Activated CD4-positive, alpha-beta memory T cell treated with anti-CD3 and anti-CD28 coated beads for 36 hours (primary cell): ENCODE measurements around the gene CA10. TPM values are rescaled to one million over a fixed set of nuclear protein-coding genes. Genes with fewer than 3 reads are reported as not detected.

Experiments used
- CTCF ChIA-PET: fragments of 350-600 bp; sonication (Branson Sonifier 250); formaldehyde crosslinking; loops from one replicate; lab custom pipeline; 2021; ENCODE audit warnings: antibody characterized with exemption, inconsistent platforms; lab: Charles Lee
- POLR2A ChIA-PET: fragments of 350-600 bp; sonication (Branson Sonifier 250); formaldehyde crosslinking; loops from one replicate; lab custom pipeline; 2021; ENCODE audit warnings: antibody characterized with exemption; lab: Charles Lee
- DNase-seq: peaks from one replicate; pipeline ENCODE4 v3.0.0-alpha.2; 2020
- H3K27ac Mint-ChIP-seq: one replicate; pipeline ENCODE4 v1.8.0; 2021; ENCODE audit warnings: mixed read lengths
- H3K27me3 Mint-ChIP-seq: one replicate; pipeline ENCODE4 v1.8.0; 2021; ENCODE audit warnings: mixed read lengths
- H3K36me3 Mint-ChIP-seq: one replicate; pipeline ENCODE4 v1.8.0; 2021; ENCODE audit warnings: mixed read lengths
- H3K4me1 Mint-ChIP-seq: one replicate; pipeline ENCODE4 v1.8.0; 2021; ENCODE audit warnings: low read depth, mixed read lengths
- H3K4me3 Mint-ChIP-seq: one replicate; pipeline ENCODE4 v1.8.0; 2021; ENCODE audit warnings: mild to moderate bottlenecking, mixed read lengths
- H3K9me3 Mint-ChIP-seq: one replicate; pipeline ENCODE4 v1.8.0; 2021; ENCODE audit warnings: mixed read lengths
- intact Hi-C: fragments of 100-400 bp; cut with micrococcal nuclease; formaldehyde crosslinking; loops from one replicate; pipeline ENCODE4 v1.15.1; 2023
- total RNA-seq, 2 experiments: library from RNA; stranded (reverse); gene quantifications; one replicate each; pipeline ENCODE4 v1.2.3, GENCODE V29; 2021

The CA10 gene
- total RNA-seq, 2 experiments from 2014 or later, result not detected

- H3K27me3 Mint-ChIP-seq, result peaks cover 3% of the 10 kb centered on the region
- no peak overlapping the region for H3K4me3 Mint-ChIP-seq
- no peak for DNase-seq
- CTCF ChIA-PET, result no interaction called here
- no peak overlapping the region for H3K27ac Mint-ChIP-seq
- H3K9me3 Mint-ChIP-seq, result no peaks in the 10 kb centered on the region
- H3K36me3 Mint-ChIP-seq, result no peaks in the 10 kb centered on the region
- POLR2A ChIA-PET, result no interaction called here
- intact Hi-C loops, result no loop called here
- peaks cover 7% of the 10 kb centered on the region for H3K4me1 Mint-ChIP-seq
Observed at GRCh38 chr17:51799240-51799639, 359.3 kb downstream of the CA10 start.

- POLR2A ChIA-PET, result no interaction called here
- Mint-ChIP-seq H3K9me3 (no peaks in the 10 kb centered on the region), H3K27me3 (peaks cover 7% of the 10 kb centered on the region), H3K27ac (no peak overlapping the region), H3K4me3 (no peak overlapping the region), H3K4me1 (peaks cover 6% of the 10 kb centered on the region), H3K36me3 (no peaks in the 10 kb centered on the region)
- CTCF ChIA-PET, result no interaction called here
- intact Hi-C loops, result no loop called here
- no peak for DNase-seq
Observed at GRCh38 chr17:51797150-51797549, 361.4 kb downstream of the CA10 start.

- POLR2A ChIA-PET, result no interaction called here
- no peaks in the 10 kb centered on the region for H3K9me3 Mint-ChIP-seq
Observed at GRCh38 chr17:51796026-51796425, 362.5 kb downstream of the CA10 start.

DNA sequence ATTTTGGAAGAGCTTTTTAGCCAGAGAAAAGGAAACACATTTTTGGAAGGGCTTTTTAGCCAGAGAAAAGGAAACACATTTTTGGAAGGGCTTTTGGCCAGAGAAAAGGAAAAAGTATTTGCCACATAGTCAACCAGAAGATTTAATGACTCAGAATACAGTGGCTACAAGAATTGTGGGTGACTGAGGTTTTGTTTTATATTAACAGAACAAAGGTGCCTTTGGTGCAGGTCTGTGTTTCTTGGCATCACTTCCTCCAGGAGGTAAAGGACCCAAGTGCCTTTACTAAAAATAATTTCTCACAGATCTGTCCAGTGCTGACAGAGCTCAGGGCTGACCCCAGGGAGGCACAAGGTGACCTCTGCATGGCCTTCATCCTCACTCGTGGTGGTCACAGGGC is 363.1 kb downstream of the CA10 start:
- Mint-ChIP-seq H3K4me3 (no peak overlapping the region), H3K4me1 (no peaks in the 10 kb centered on the region), H3K27ac (no peak overlapping the region), H3K36me3 (no peaks in the 10 kb centered on the region), H3K9me3 (no peaks in the 10 kb centered on the region), H3K27me3 (peaks cover 7% of the 10 kb centered on the region)
- POLR2A ChIA-PET, result no interaction called here
- intact Hi-C loops, result no loop called here
- no peak for DNase-seq
- CTCF ChIA-PET, result no interaction called here

More at GRCh38 chr17:51796026-51796425, 362.5 kb downstream of the CA10 start:
- Mint-ChIP-seq H3K27ac (no peak overlapping the region), H3K36me3 (no peaks in the 10 kb centered on the region), H3K4me1 (no peaks in the 10 kb centered on the region), H3K27me3 (peaks cover 7% of the 10 kb centered on the region), H3K4me3 (no peak overlapping the region)
- no peak for DNase-seq
- CTCF ChIA-PET, result no interaction called here
- intact Hi-C loops, result no loop called here

DNA sequence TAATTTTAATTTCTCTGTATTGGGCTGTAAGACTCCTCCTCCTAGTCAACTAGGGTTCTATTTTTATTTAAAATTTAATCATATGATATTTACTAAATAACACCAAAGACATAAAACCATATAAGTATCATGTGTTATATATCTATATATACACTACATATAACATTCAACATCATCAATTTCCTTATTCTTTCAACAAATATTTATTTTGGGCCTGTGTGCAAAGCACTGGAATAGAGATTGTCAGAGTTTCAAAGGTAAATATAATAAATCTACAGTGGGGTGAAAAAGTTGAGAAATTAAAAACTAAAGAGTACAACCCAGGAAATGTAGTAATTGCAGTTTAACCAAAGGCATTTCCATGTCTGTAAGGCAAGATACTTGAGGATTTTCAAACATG is 364.0 kb downstream of the CA10 start:
- Mint-ChIP-seq H3K4me1 (no peaks in the 10 kb centered on the region), H3K27ac (no peak overlapping the region), H3K4me3 (no peak overlapping the region), H3K27me3 (peaks cover 10% of the 10 kb centered on the region), H3K9me3 (no peaks in the 10 kb centered on the region), H3K36me3 (no peaks in the 10 kb centered on the region)
- ChIA-PET CTCF (interaction anchor here (1.0 kb wide), 1 partner anchor 30 kb away, joined by 3 read pairs; no protein-coding TSS in a partner anchor), POLR2A (no interaction called here)
- intact Hi-C loops, result no loop called here
- no peak for DNase-seq

- DNase-seq, result no peak
- Mint-ChIP-seq H3K9me3 (no peaks in the 10 kb centered on the region), H3K36me3 (no peaks in the 10 kb centered on the region), H3K4me3 (no peak overlapping the region), H3K4me1 (no peaks in the 10 kb centered on the region), H3K27me3 (peaks cover 11% of the 10 kb centered on the region), H3K27ac (no peak overlapping the region)
- ChIA-PET POLR2A (no interaction called here), CTCF (interaction anchor here (1.0 kb wide), 1 partner anchor 29 kb away, joined by 3 read pairs; no protein-coding TSS in a partner anchor)
- intact Hi-C loops, result no loop called here
Observed at GRCh38 chr17:51793686-51794085, 364.8 kb downstream of the CA10 start.

GRCh38 chr17:51778842-51779241 is 379.7 kb downstream of the CA10 start:
- Mint-ChIP-seq H3K36me3 (no peaks in the 10 kb centered on the region), H3K4me3 (no peak overlapping the region), H3K27me3 (peaks cover 10% of the 10 kb centered on the region), H3K4me1 (peaks cover 9% of the 10 kb centered on the region), H3K27ac (no peak overlapping the region), H3K9me3 (no peaks in the 10 kb centered on the region)
- ChIA-PET POLR2A (interaction anchor here (1.4 kb wide), 1 partner anchor 41 kb away, joined by 4 read pairs; no protein-coding TSS in a partner anchor), CTCF (interaction anchor here (1.9 kb wide), 1 partner anchor 14 kb away, joined by 6 read pairs; no protein-coding TSS in a partner anchor)
- intact Hi-C loops, result no loop called here
- DNase-seq, result no peak

DNA sequence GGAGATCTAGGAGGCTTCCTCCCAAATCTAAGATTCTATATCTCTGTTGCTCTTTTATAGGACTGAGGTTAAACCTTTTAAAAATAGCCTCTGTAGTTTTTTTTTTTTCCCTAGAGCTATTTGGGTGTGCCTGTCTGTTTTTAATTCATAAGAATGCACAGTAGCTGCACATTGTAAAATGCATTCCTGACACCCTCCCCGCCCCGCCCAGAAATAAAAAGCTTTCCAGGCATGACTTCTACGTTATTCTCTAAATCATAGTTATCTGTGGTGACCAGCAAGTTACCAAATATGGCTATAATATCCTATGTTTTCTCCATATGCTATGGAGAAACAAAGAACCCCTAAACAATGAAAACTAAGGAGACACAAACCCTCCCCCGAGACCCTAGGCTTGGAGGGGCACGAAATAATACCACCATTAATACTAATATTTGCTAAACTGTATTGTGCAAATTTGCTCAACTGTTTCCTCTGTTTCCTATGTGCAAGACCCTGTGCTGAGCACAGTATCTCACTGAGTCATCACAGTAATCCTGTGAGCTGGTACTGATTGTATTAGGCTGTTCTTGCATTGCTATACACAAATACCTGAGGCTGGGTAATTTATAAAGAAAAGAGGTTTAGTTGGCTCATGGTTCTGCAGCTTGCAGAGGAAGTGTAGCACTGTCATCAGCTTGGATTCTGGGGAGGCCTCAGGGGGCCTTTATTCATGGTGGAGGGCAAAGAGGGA is 388.3 kb downstream of the CA10 start:
- no peak overlapping the region for H3K27ac Mint-ChIP-seq
- H3K27me3 Mint-ChIP-seq, result peaks cover 8% of the 10 kb centered on the region
- no peaks in the 10 kb centered on the region for H3K9me3 Mint-ChIP-seq
- POLR2A ChIA-PET, result no interaction called here
- no peak overlapping the region for H3K4me3 Mint-ChIP-seq
- intact Hi-C loops, result no loop called here
- DNase-seq, result no peak
- CTCF ChIA-PET, result interaction anchor here (1.0 kb wide), 1 partner anchor 336 kb away, joined by 3 read pairs; no protein-coding TSS in a partner anchor
- peaks cover 9% of the 10 kb centered on the region for H3K4me1 Mint-ChIP-seq
- H3K36me3 Mint-ChIP-seq, result no peaks in the 10 kb centered on the region

DNA sequence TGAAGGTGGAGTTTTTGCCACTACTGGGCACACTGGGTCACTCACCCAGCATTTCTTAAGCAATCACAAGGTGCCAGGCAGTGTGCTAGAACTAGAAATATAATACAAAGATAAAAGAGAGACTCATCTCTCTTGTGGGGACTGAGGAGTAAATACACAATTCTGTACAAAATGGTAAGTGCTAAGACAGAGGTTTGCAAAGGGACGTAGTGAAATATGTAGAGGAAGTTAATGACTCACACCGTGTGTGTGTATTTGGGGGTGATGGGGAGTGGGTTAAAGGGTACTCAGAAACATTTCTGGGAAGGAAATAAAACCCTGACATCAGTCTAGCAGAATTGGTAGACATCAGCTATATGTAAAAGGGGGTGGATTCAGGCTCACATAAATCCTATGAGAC is 389.3 kb downstream of the CA10 start:
- H3K9me3 Mint-ChIP-seq, result no peaks in the 10 kb centered on the region
- CTCF ChIA-PET, result no interaction called here

GRCh38 chr17:51768706-51769105 is 389.8 kb downstream of the CA10 start:
- intact Hi-C loops, result loop anchor here (5.0 kb wide), 1 partner anchor 94 kb away; no protein-coding TSS in a partner anchor
- no peaks in the 10 kb centered on the region for H3K36me3 Mint-ChIP-seq
- CTCF ChIA-PET, result no interaction called here

More for the DNA sequence above, 389.3 kb downstream of the CA10 start:
- DNase-seq, result no peak
- POLR2A ChIA-PET, result no interaction called here
- H3K27ac Mint-ChIP-seq, result no peak overlapping the region
- intact Hi-C loops, result loop anchor here (5.0 kb wide), 1 partner anchor 93 kb away; no protein-coding TSS in a partner anchor
- peaks cover 8% of the 10 kb centered on the region for H3K27me3 Mint-ChIP-seq
- H3K4me1 Mint-ChIP-seq, result peaks cover 9% of the 10 kb centered on the region
- no peaks in the 10 kb centered on the region for H3K36me3 Mint-ChIP-seq
- H3K4me3 Mint-ChIP-seq, result no peak overlapping the region

GRCh38 chr17:51767287-51767686 is 391.2 kb downstream of the CA10 start:
- DNase-seq, result no peak
- H3K9me3 Mint-ChIP-seq, result no peaks in the 10 kb centered on the region
- CTCF ChIA-PET, result no interaction called here
- H3K4me1 Mint-ChIP-seq, result peaks cover 9% of the 10 kb centered on the region
- no peaks in the 10 kb centered on the region for H3K36me3 Mint-ChIP-seq
- H3K27ac Mint-ChIP-seq, result no peak overlapping the region
- no peak overlapping the region for H3K4me3 Mint-ChIP-seq
- intact Hi-C loops, result loop anchor here (5.0 kb wide), 1 partner anchor 95 kb away; no protein-coding TSS in a partner anchor
- H3K27me3 Mint-ChIP-seq, result peaks cover 10% of the 10 kb centered on the region
- POLR2A ChIA-PET, result no interaction called here

More at GRCh38 chr17:51768706-51769105, 389.8 kb downstream of the CA10 start:
- no peak for DNase-seq
- Mint-ChIP-seq H3K27ac (no peak overlapping the region), H3K27me3 (peaks cover 10% of the 10 kb centered on the region), H3K9me3 (no peaks in the 10 kb centered on the region), H3K4me1 (peaks cover 9% of the 10 kb centered on the region), H3K4me3 (no peak overlapping the region)
- POLR2A ChIA-PET, result no interaction called here

GRCh38 chr17:51765282-51766135 is 393.0 kb downstream of the CA10 start:
- peaks cover 9% of the 10 kb centered on the region for H3K4me1 Mint-ChIP-seq
- no peak overlapping the region for H3K27ac Mint-ChIP-seq
- peaks cover 10% of the 10 kb centered on the region for H3K27me3 Mint-ChIP-seq
- no peaks in the 10 kb centered on the region for H3K9me3 Mint-ChIP-seq
- no peak overlapping the region for H3K4me3 Mint-ChIP-seq
- CTCF ChIA-PET, result interaction anchor here (0.8 to 3.5 kb wide), 6 partner anchors 11 to 381 kb away, joined by 3 to 42 read pairs (median 7); no protein-coding TSS in a partner anchor
- H3K36me3 Mint-ChIP-seq, result no peaks in the 10 kb centered on the region
- POLR2A ChIA-PET, result no interaction called here
- intact Hi-C loops, result loop anchor here (5.0 kb wide), 1 partner anchor 97 kb away; no protein-coding TSS in a partner anchor
- DNase-seq, result no peak
